Measurements from ENCODE around the gene RAB30. TPM values are rescaled to one million over a fixed set of nuclear protein-coding genes. Genes with fewer than 3 reads are reported as not detected.
A peak's percentile ranks its signal among the peaks of the same experiment; 100 is the strongest.

RAB30 gene
- total RNA-seq, 4 donors from 2014 or later, result 18.7 to 36.6 (median 27.5) TPM

- no peaks in the 10 kb centered on the region for H3K9me3 ChIP-seq
- ATAC-seq, result no peak
- no peaks in the 10 kb centered on the region for H3K36me3 ChIP-seq
- 86 to 100% methylated on average over 2 of the region's 2 CpGs for WGBS, 2 donors (ENCODE audit: low coverage in 1 of 2)
- no peak overlapping the region for H3K4me3 ChIP-seq
- peak overlapping the region in 3 of 4 donors; percentile 2 to 46 (median 40) for H3K27ac ChIP-seq
- peaks cover 2 to 54% (median 23%) of the 10 kb centered on the region in 3 donors for H3K4me1 ChIP-seq
- TF ChIP-seq POLR2A (IDR thresholded peaks at IDR 0.05) (no peak), CTCF (IDR thresholded peaks at IDR 0.05) (no peak), POLR2AphosphoS5 (IDR thresholded peaks at IDR 0.05) (no peak), EP300 (IDR thresholded peaks at IDR 0.05) (no peak)
- H3K27me3 ChIP-seq, result no peaks in the 10 kb centered on the region
Observed at GRCh38 chr11:83008581-83008923, 63.1 kb downstream of the RAB30 start.

GRCh38 chr11:83007909-83008580 is 63.7 kb downstream of the RAB30 start:
- no peak for TF ChIP-seq EP300 (IDR thresholded peaks at IDR 0.05)
- no peak for TF ChIP-seq CTCF (IDR thresholded peaks at IDR 0.05)
- no peak for TF ChIP-seq POLR2A (IDR thresholded peaks at IDR 0.05)
- TF ChIP-seq POLR2AphosphoS5 (IDR thresholded peaks at IDR 0.05), result no peak
- Histone ChIP-seq H3K4me3 (no peak overlapping the region), H3K36me3 (no peaks in the 10 kb centered on the region), H3K4me1 (peaks cover 2 to 49% (median 23%) of the 10 kb centered on the region in 3 donors), H3K9me3 (no peaks in the 10 kb centered on the region), H3K27me3 (no peaks in the 10 kb centered on the region), H3K27ac (peak overlapping the region in 3 of 4 donors; percentile 2 to 46 (median 40))
- ATAC-seq, result no peak
- WGBS, 2 donors (ENCODE audit: low coverage in 1 of 2), result 20 to 55% methylated on average over 2 to 4 of the region's 6 CpGs

GRCh38 chr11:83007477-83007876 is 64.2 kb downstream of the RAB30 start:
- no peak for TF ChIP-seq EP300 (IDR thresholded peaks at IDR 0.05)
- TF ChIP-seq POLR2AphosphoS5 (IDR thresholded peaks at IDR 0.05), result no peak
- TF ChIP-seq CTCF (IDR thresholded peaks at IDR 0.05), result no peak
- no peak for TF ChIP-seq POLR2A (IDR thresholded peaks at IDR 0.05)
- no peak for ATAC-seq
- H3K27me3 ChIP-seq, result no peaks in the 10 kb centered on the region
- peaks cover 2 to 43% (median 23%) of the 10 kb centered on the region in 3 donors for H3K4me1 ChIP-seq
- peak overlapping the region in 2 of 4 donors; percentile 2 to 46 for H3K27ac ChIP-seq
- H3K36me3 ChIP-seq, result no peaks in the 10 kb centered on the region
- H3K9me3 ChIP-seq, result no peaks in the 10 kb centered on the region
- H3K4me3 ChIP-seq, result no peak overlapping the region
- WGBS, 2 donors (ENCODE audit: low coverage in 1 of 2), result 38 to 90% methylated on average over 1 of the region's 5 CpGs

GRCh38 chr11:83006877-83007330 is 64.8 kb downstream of the RAB30 start:
- no peak for ATAC-seq
- no peak overlapping the region for H3K4me3 ChIP-seq
- WGBS, 2 donors (ENCODE audit: low coverage in 1 of 2), result 100% methylated on average over 1 of the region's 1 CpG; no CpG with 5 or more reads in 1 of the 2 donors
- no peak for TF ChIP-seq POLR2A (IDR thresholded peaks at IDR 0.05)
- no peak for TF ChIP-seq EP300 (IDR thresholded peaks at IDR 0.05)
- no peak for TF ChIP-seq CTCF (IDR thresholded peaks at IDR 0.05)
- TF ChIP-seq POLR2AphosphoS5 (IDR thresholded peaks at IDR 0.05), result no peak
- H3K9me3 ChIP-seq, result no peaks in the 10 kb centered on the region
- no peaks in the 10 kb centered on the region for H3K36me3 ChIP-seq
- H3K27me3 ChIP-seq, result no peaks in the 10 kb centered on the region
- peak overlapping the region in 1 of 4 donors; percentile 4 for H3K27ac ChIP-seq
- H3K4me1 ChIP-seq, result peaks cover 2 to 37% (median 22%) of the 10 kb centered on the region in 3 donors

Measured in gastroesophageal sphincter (tissue), 4 donors.